ENCODE measurements around the gene PPME1. TPM values are rescaled to one million over a fixed set of nuclear protein-coding genes. Genes with fewer than 3 reads are reported as not detected.

Gene PPME1
- total RNA-seq, 1 experiment from 2014 or later: 39.4 TPM

- no peaks in the 10 kb centered on the region for H3K4me1 ChIP-seq (ENCODE audit: insufficient read depth, low read length)
- no peak for DNase-seq
- no peaks in the 10 kb centered on the region for H3K9me3 ChIP-seq (ENCODE audit: control insufficient read depth, low read depth, low read length)
- H3K23ac ChIP-seq (ENCODE audit: insufficient read length, low read depth, low read length): no peak overlapping the region
- no peak overlapping the region for H3K27ac Mint-ChIP-seq
- no peak overlapping the region for H3K4me3 Mint-ChIP-seq
- H3K23me2 ChIP-seq (ENCODE audit: insufficient read length, low read depth, low read length, poor library complexity, severe bottlenecking): no peaks in the 10 kb centered on the region
- no CpG with 5 or more reads among the region's 2 CpGs for WGBS (ENCODE audit: extremely low coverage, insufficient read length, low lambda C conversion rate)
- H2BK120ac ChIP-seq (ENCODE audit: low read depth, low read length, poor library complexity, severe bottlenecking): no peak overlapping the region
- no peak overlapping the region for H4K91ac ChIP-seq (ENCODE audit: insufficient read length, low read depth, low read length)
- H4K5ac ChIP-seq (ENCODE audit: insufficient read length, low read depth, low read length): no peak overlapping the region
- TF ChIP-seq CTCF (conservative IDR thresholded peaks at IDR 0.05): no peak
- H3K79me1 ChIP-seq (ENCODE audit: insufficient read depth, low read depth, low read length, poor library complexity, severe bottlenecking): no peaks in the 10 kb centered on the region
- H3K9me3 Mint-ChIP-seq: no peaks in the 10 kb centered on the region
- H3K27me3 ChIP-seq (ENCODE audit: insufficient read depth, low read length): no peaks in the 10 kb centered on the region
- no peaks in the 10 kb centered on the region for H3K4me1 Mint-ChIP-seq
- no peak overlapping the region for H3K14ac ChIP-seq (ENCODE audit: insufficient read depth, low read length)
- H3K4ac ChIP-seq (ENCODE audit: low read depth, low read length): no peak overlapping the region
- H3K9ac ChIP-seq (ENCODE audit: extremely low read depth, insufficient read length, low read length): no peak overlapping the region
- no peak overlapping the region for H3K27ac ChIP-seq (ENCODE audit: insufficient read length, low read depth, low read length)
- no peak overlapping the region for H2BK12ac ChIP-seq (ENCODE audit: insufficient read length, low read depth, low read length)
- no peak overlapping the region for H3K18ac ChIP-seq (ENCODE audit: insufficient read length, low read depth, low read length)
- no peak overlapping the region for H2BK5ac ChIP-seq (ENCODE audit: insufficient read length, low read length)
- H2AK5ac ChIP-seq (ENCODE audit: insufficient read length, low read length): no peak overlapping the region
- no peak overlapping the region for H4K8ac ChIP-seq (replicated peaks; ENCODE audit: insufficient read length, low read depth, low read length)
- peaks cover 4 to 43% (median 20%) of the 10 kb centered on the region in 3 experiments; a peak in 6 of 7 replicates for H3K36me3 Mint-ChIP-seq (ENCODE audit: insufficient read depth in 1 of 3, low read depth in 3 of 3)
- no peak overlapping the region for H2BK20ac ChIP-seq (ENCODE audit: low read depth, low read length, poor library complexity, severe bottlenecking)
- H3K79me2 ChIP-seq (ENCODE audit: insufficient read depth, low read length): 0 out of 2 replicates have a peak, but pooled peaks cover 1% of the 10 kb centered on the region
- H3K56ac ChIP-seq (ENCODE audit: insufficient read length, low read depth, low read length): no peak overlapping the region
- H2AFZ ChIP-seq (ENCODE audit: low read length): no peak overlapping the region
- H3K4me2 ChIP-seq (ENCODE audit: insufficient read depth, insufficient read length, low read length): no peak overlapping the region
- H2BK15ac ChIP-seq (ENCODE audit: low read depth, low read length): no peak overlapping the region
- no peaks in the 10 kb centered on the region for H4K20me1 ChIP-seq (ENCODE audit: control insufficient read depth, insufficient read depth, insufficient read length)
- no peak overlapping the region for H3T11ph ChIP-seq (ENCODE audit: low read length)
- no peaks in the 10 kb centered on the region for H3K27me3 Mint-ChIP-seq (ENCODE audit: low read depth)
Observed at GRCh38 chr11:74162681-74163467, 8.2 kb upstream of the PPME1 start.
